Activated B cell treated with CpG ODN at 0.5 μM for 24 hours (primary cell): ENCODE data around the gene LTA. TPM values are rescaled to one million over a fixed set of nuclear protein-coding genes. Genes with fewer than 3 reads are reported as not detected.

Experiments
- ATAC-seq: fragments of 200-7000 bp; cut with Tn5 transposase; one replicate; pipeline ENCODE4 v1.10.0; 2021; ENCODE audit warnings: low read depth, mild to moderate bottlenecking, moderate library complexity
- CTCF ChIA-PET: fragments of 350-600 bp; sonication (Branson Sonifier 250); formaldehyde crosslinking; loops from one replicate; lab custom pipeline; 2021; ENCODE audit warnings: antibody characterized with exemption; lab: Charles Lee
- POLR2A ChIA-PET: fragments of 350-600 bp; sonication (Branson Sonifier 250); formaldehyde crosslinking; loops from one replicate; lab custom pipeline; 2021; ENCODE audit warnings: antibody characterized with exemption; lab: Charles Lee
- DNase-seq: peaks from one replicate; pipeline ENCODE4 v3.0.0; 2022
- H3K27ac Mint-ChIP-seq: one replicate; pipeline ENCODE4 v1.8.0; 2020; ENCODE audit warnings: mixed read lengths
- H3K27me3 Mint-ChIP-seq: one replicate; pipeline ENCODE4 v1.8.0; 2021; ENCODE audit warnings: mixed read lengths
- H3K36me3 Mint-ChIP-seq: one replicate; pipeline ENCODE4 v1.8.0; 2021; ENCODE audit warnings: low read depth, mixed read lengths
- H3K4me1 Mint-ChIP-seq: one replicate; pipeline ENCODE4 v1.8.0; 2021; ENCODE audit warnings: mixed read lengths
- H3K4me3 Mint-ChIP-seq: one replicate; pipeline ENCODE4 v1.8.0; 2020; ENCODE audit warnings: mild to moderate bottlenecking, mixed read lengths
- H3K9me3 Mint-ChIP-seq: one replicate; pipeline ENCODE4 v1.8.0; 2020; ENCODE audit warnings: mixed read lengths
- intact Hi-C: fragments of 100-400 bp; cut with micrococcal nuclease; formaldehyde crosslinking; loops from one replicate; pipeline ENCODE4 v1.15.1; 2024
- total RNA-seq: library from RNA; stranded (reverse); gene quantifications from 2 replicates; pipeline ENCODE4 v1.2.3, GENCODE V29; 2022
- TF ChIP-seq, protein P1 (sequence below): fragments of 200-600 bp; IDR thresholded peaks from one replicate; pipeline ENCODE4 v1.8.0; 2022; ENCODE audit warnings: antibody characterized with exemption, mild to moderate bottlenecking

The LTA gene
- total RNA-seq, 1 donor from 2014 or later: 66.0 TPM

DNA sequence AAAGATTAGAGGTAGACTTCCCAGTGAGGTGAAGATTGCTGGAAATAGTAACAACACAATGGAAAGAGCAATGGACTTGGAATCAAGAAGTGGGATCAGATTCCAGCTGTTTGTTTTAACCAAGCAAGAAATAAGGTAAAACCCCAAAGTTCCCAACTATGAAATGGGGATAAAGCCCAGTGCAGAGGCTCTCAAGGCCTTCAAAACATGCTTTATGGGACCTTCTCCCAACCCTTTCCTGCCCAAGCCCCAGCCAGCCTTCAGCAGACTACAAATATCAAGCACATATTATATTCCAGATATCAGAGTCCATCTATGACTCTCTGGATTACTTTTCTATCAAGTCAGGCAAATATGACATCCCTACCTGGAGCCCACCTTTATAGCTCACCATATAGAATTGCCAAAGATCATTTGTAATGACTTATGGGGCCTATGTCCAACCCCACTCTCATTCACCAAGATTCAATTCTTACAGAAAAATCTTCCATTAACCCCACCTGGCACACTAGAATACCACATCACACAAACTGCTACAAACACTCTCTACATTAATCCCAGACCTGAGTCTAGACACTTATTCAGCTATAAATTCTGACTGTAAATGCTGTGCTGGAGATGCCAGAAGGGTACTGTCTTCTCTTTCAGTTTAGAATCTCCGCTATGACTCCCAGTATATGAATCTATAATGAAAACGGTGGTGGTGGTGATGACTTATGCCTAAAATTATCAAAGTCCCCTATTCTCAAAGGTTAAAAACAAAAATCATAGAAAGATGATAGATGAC lies 36.4 kb upstream of the LTA start:
- no peaks in the 10 kb centered on the region for H3K27me3 Mint-ChIP-seq
- CTCF ChIA-PET: interaction anchor here (1.5 kb wide), 1 partner anchor 15 kb away, joined by 3 read pairs; no protein-coding TSS in a partner anchor
- H3K36me3 Mint-ChIP-seq: peaks cover 92% of the 10 kb centered on the region
- no peak overlapping the region for H3K4me3 Mint-ChIP-seq
- H3K4me1 Mint-ChIP-seq: peaks cover 35% of the 10 kb centered on the region
- ATAC-seq (no peak), DNase-seq (no peak)
- H3K9me3 Mint-ChIP-seq: no peaks in the 10 kb centered on the region
- intact Hi-C loops: no loop called here
- POLR2A ChIA-PET: interaction anchor here (0.9 kb wide), 1 partner anchor 38 kb away, joined by 3 read pairs; the partner anchor contains the start of gene MICB
- TF ChIP-seq, protein P1, sequence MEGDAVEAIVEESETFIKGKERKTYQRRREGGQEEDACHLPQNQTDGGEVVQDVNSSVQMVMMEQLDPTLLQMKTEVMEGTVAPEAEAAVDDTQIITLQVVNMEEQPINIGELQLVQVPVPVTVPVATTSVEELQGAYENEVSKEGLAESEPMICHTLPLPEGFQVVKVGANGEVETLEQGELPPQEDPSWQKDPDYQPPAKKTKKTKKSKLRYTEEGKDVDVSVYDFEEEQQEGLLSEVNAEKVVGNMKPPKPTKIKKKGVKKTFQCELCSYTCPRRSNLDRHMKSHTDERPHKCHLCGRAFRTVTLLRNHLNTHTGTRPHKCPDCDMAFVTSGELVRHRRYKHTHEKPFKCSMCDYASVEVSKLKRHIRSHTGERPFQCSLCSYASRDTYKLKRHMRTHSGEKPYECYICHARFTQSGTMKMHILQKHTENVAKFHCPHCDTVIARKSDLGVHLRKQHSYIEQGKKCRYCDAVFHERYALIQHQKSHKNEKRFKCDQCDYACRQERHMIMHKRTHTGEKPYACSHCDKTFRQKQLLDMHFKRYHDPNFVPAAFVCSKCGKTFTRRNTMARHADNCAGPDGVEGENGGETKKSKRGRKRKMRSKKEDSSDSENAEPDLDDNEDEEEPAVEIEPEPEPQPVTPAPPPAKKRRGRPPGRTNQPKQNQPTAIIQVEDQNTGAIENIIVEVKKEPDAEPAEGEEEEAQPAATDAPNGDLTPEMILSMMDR: no peak
- H3K27ac Mint-ChIP-seq: no peak overlapping the region

GRCh38 chr6:31538805-31539400 lies 33.2 kb upstream of the LTA start:
- peaks cover 53% of the 10 kb centered on the region for H3K4me1 Mint-ChIP-seq
- intact Hi-C loops: no loop called here
- peaks cover 79% of the 10 kb centered on the region for H3K36me3 Mint-ChIP-seq
- H3K27ac Mint-ChIP-seq: peak overlapping the region; percentile 24
- peak overlapping the region; percentile 98 for H3K4me3 Mint-ChIP-seq
- ChIA-PET CTCF (interaction anchor here (2.0 kb wide), 1 partner anchor 60 kb away, joined by 4 read pairs; no protein-coding TSS in a partner anchor), POLR2A (interaction anchor here (1.0 to 4.6 kb wide), 3 partner anchors 41 to 113 kb away, joined by 3 to 41 read pairs (median 5); partner anchors contain the start of genes BAG6 and MICB)
- DNase-seq (no peak), ATAC-seq (no peak)
- no peaks in the 10 kb centered on the region for H3K9me3 Mint-ChIP-seq
- no peaks in the 10 kb centered on the region for H3K27me3 Mint-ChIP-seq
- TF ChIP-seq, protein P1: no peak

- Mint-ChIP-seq H3K27me3 (no peaks in the 10 kb centered on the region), H3K4me1 (peaks cover 52% of the 10 kb centered on the region), H3K9me3 (no peaks in the 10 kb centered on the region), H3K27ac (peak overlapping the region; percentile 64), H3K36me3 (peaks cover 62% of the 10 kb centered on the region), H3K4me3 (peak overlapping the region; percentile 98)
- ChIA-PET CTCF (interaction anchor here (1.7 to 25.8 kb wide), 4 partner anchors 38 to 57 kb away, joined by 4 to 773 read pairs (median 313); partner anchors contain the start of genes LST1, LTA, LTB and NCR3), POLR2A (interaction anchor here (0.7 to 4.6 kb wide), 21 partner anchors 10 to 287 kb away, joined by 3 to 46 read pairs (median 13); partner anchors contain the start of genes BAG6, C6orf47, CSNK2B and GPANK1)
- no peak for DNase-seq
- TF ChIP-seq, protein P1: no peak
- intact Hi-C loops: loop anchor here (1.0 to 10.0 kb wide), 3 partner anchors 46 to 654 kb away; partner anchors contain the start of genes BAG6, GPSM3 and PBX2
- ATAC-seq: no peak
Observed at GRCh38 chr6:31540640-31541039, 31.4 kb upstream of the LTA start.

- H3K4me1 Mint-ChIP-seq: peaks cover 51% of the 10 kb centered on the region
- no peaks in the 10 kb centered on the region for H3K9me3 Mint-ChIP-seq
- DNase-seq (peak; percentile 33), ATAC-seq (peak; percentile 16)
- intact Hi-C loops: loop anchor here (1.0 to 10.0 kb wide), 3 partner anchors 47 to 654 kb away; partner anchors contain the start of genes BAG6, GPSM3 and PBX2
- H3K36me3 Mint-ChIP-seq: peaks cover 57% of the 10 kb centered on the region
- ChIA-PET POLR2A (interaction anchor here (0.6 to 4.6 kb wide), 41 partner anchors 10 to 923 kb away, joined by 3 to 46 read pairs (median 6); partner anchors contain the start of genes ABHD16A, AIF1, BAG6 and C6orf47), CTCF (interaction anchor here (0.9 to 25.8 kb wide), 7 partner anchors 10 to 322 kb away, joined by 3 to 773 read pairs (median 13); partner anchors contain the start of genes LST1, LTA, LTB and NCR3)
- H3K4me3 Mint-ChIP-seq: peak overlapping the region; percentile 98
- no peaks in the 10 kb centered on the region for H3K27me3 Mint-ChIP-seq
- TF ChIP-seq, protein P1: no peak
- peak overlapping the region; percentile 97 for H3K27ac Mint-ChIP-seq
Observed at GRCh38 chr6:31541059-31541657, 30.9 kb upstream of the LTA start.
